WI38 (cell line): ENCODE results near the gene FCER1A.
"Not testable (repeated sequence)": the region's sequence is repeated elsewhere in the genome, so short reads cannot be mapped to it uniquely, and the experiment has no call there.

ENCODE experiments used
- H3K4me3 ChIP-seq: 2 replicates; pipeline ENCODE4 v1.5.1; 2011; ENCODE audit warnings: low read depth, mild to moderate bottlenecking, control low read depth, low read length
- CTCF ChIP-seq: IDR thresholded peaks from 2 replicates; pipeline ENCODE4 v1.5.1; 2012; ENCODE audit warnings: low read depth, mild to moderate bottlenecking, control low read depth, low read length

Gene FCER1A

GRCh38 chr1:159315381-159315780 lies 13.2 kb downstream of the FCER1A start:
- no peak for TF ChIP-seq CTCF
- no peak overlapping the region for H3K4me3 ChIP-seq

- no peak for TF ChIP-seq CTCF
- H3K4me3 ChIP-seq, result no peak overlapping the region
Observed at GRCh38 chr1:159318784-159319551, 16.8 kb downstream of the FCER1A start.

- H3K4me3 ChIP-seq, result no peak overlapping the region
- TF ChIP-seq CTCF, result no peak
Observed at GRCh38 chr1:159334797-159335196, 32.7 kb downstream of the FCER1A start.

GRCh38 chr1:159338018-159338417 lies 35.9 kb downstream of the FCER1A start:
- no peak for TF ChIP-seq CTCF
- H3K4me3 ChIP-seq, result no peak overlapping the region

GRCh38 chr1:159339536-159339935 lies 37.4 kb downstream of the FCER1A start:
- no peak for TF ChIP-seq CTCF
- H3K4me3 ChIP-seq, result no peak overlapping the region

- no peak for TF ChIP-seq CTCF
- H3K4me3 ChIP-seq, result no peak overlapping the region
Observed at GRCh38 chr1:159341736-159342135, 39.6 kb downstream of the FCER1A start.

- TF ChIP-seq CTCF, result no peak
- H3K4me3 ChIP-seq, result no peak overlapping the region
Observed at GRCh38 chr1:159342761-159343425, 40.8 kb downstream of the FCER1A start.

- not testable (repeated sequence) for H3K4me3 ChIP-seq
Observed at GRCh38 chr1:159349374-159349773, 47.2 kb downstream of the FCER1A start.
